MM.1S (cell line): ENCODE measurements around the gene PLXND1.

Source experiments
- DNase-seq: peaks from one replicate; pipeline ENCODE4 v3.0.0-alpha.2; 2015
- H2AFZ ChIP-seq: fragments of 300-600 bp; sonication (generic); 2 replicates; pipeline ENCODE4 v1.6.0; 2016; ENCODE audit warnings: antibody characterized with exemption, low read length
- H3F3A ChIP-seq: fragments of 300-600 bp; sonication (generic); 2 replicates; pipeline ENCODE4 v1.6.1; 2016; ENCODE audit warnings: mild to moderate bottlenecking, antibody characterized with exemption, low read length, moderate library complexity, mixed read lengths; ENCODE audit not compliant: insufficient read depth
- H3K27ac ChIP-seq: fragments of 300-600 bp; sonication (generic); 2 replicates; pipeline ENCODE4 v1.5.1; 2016; ENCODE audit warnings: mild to moderate bottlenecking, low read length
- H3K27me3 ChIP-seq: fragments of 300-600 bp; sonication (generic); replicated peaks from 2 replicates; pipeline ENCODE4 v1.6.0; 2016; ENCODE audit warnings: low read length; ENCODE audit not compliant: insufficient read depth
- H3K36me3 ChIP-seq: fragments of 300-600 bp; sonication (generic); replicated peaks from 2 replicates; pipeline ENCODE4 v1.6.1; 2016; ENCODE audit warnings: mild to moderate bottlenecking, low read length, mixed read lengths; ENCODE audit not compliant: insufficient read depth
- H3K4me1 ChIP-seq: fragments of 300-600 bp; sonication (generic); 2 replicates; pipeline ENCODE4 v1.6.1; 2016; ENCODE audit warnings: low read length, mixed read lengths
- H3K4me2 ChIP-seq: fragments of 300-600 bp; sonication (generic); 2 replicates; pipeline ENCODE4 v1.6.0; 2016; ENCODE audit warnings: low read depth, low read length
- H3K4me3 ChIP-seq: fragments of 300-600 bp; sonication (generic); 2 replicates; pipeline ENCODE4 v1.5.1; 2016; ENCODE audit warnings: low read length, mixed read lengths
- H3K79me2 ChIP-seq: fragments of 300-600 bp; sonication (generic); 2 replicates; pipeline ENCODE4 v1.6.1; 2016; ENCODE audit warnings: mixed run types, low read length, mixed read lengths
- H3K9ac ChIP-seq: fragments of 300-600 bp; sonication (generic); 2 replicates; pipeline ENCODE4 v1.6.1; 2016; ENCODE audit warnings: low read length, mixed read lengths
- H3K9me2 ChIP-seq: fragments of 300-600 bp; sonication (generic); replicated peaks from 2 replicates; pipeline ENCODE4 v1.6.1; 2016; ENCODE audit warnings: mild to moderate bottlenecking, low read length, mixed read lengths; ENCODE audit not compliant: insufficient read depth
- H3K9me3 ChIP-seq: fragments of 300-600 bp; sonication (generic); replicated peaks from 2 replicates; pipeline ENCODE4 v1.6.1; 2016; ENCODE audit warnings: mild to moderate bottlenecking, low read length, mixed read lengths; ENCODE audit not compliant: insufficient read depth
- H4K20me1 ChIP-seq: fragments of 300-600 bp; sonication (generic); 2 replicates; pipeline ENCODE4 v1.6.1; 2016; ENCODE audit warnings: mild to moderate bottlenecking, low read length, moderate library complexity, mixed read lengths; ENCODE audit not compliant: insufficient read depth
- EZH2 ChIP-seq: fragments of 300-600 bp; sonication (generic); optimal IDR thresholded peaks from 2 replicates; pipeline ENCODE3; 2017; ENCODE audit warnings: low read depth, mild to moderate bottlenecking, antibody characterized with exemption, low read length, mixed read lengths
- EZH2phosphoT487 ChIP-seq: fragments of 300-600 bp; sonication (generic); IDR thresholded peaks from 2 replicates; pipeline ENCODE4 v1.6.1; 2018; ENCODE audit warnings: antibody characterized with exemption, low read length
- TF ChIP-seq, protein P1 (sequence below): fragments of 300-600 bp; sonication (generic); IDR thresholded peaks from 2 replicates; pipeline ENCODE4 v1.5.1; 2016; ENCODE audit warnings: antibody characterized with exemption, low read length, mixed read lengths

The PLXND1 gene

DNA sequence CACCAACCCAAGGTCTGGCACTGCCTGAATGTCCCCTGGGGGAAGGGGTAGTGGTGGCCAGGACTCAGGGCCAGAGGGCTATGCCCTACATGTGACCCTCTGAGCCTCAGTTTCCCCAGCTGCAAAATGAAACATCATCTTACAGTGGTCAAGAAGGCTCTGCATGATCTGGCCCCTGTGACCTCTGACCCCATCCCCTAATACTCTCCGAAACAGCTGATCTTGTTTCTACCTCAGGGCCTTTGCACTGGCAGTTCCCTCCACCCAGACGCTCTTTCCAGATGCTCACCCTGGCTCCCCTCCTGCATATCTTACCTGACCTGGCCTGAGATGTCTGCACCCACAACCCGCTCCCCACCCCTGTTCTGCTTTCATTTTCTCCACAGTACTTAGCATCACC lies 21.8 kb downstream of the PLXND1 start:
- H3K9me3 ChIP-seq: no peaks in the 10 kb centered on the region
- H3K27me3 ChIP-seq: no peaks in the 10 kb centered on the region
- no peaks in the 10 kb centered on the region for H3F3A ChIP-seq
- no peaks in the 10 kb centered on the region for H3K4me1 ChIP-seq
- no peaks in the 10 kb centered on the region for H3K79me2 ChIP-seq
- no peak for TF ChIP-seq EZH2
- no peak overlapping the region for H3K4me3 ChIP-seq
- no peaks in the 10 kb centered on the region for H4K20me1 ChIP-seq
- no peak overlapping the region for H3K27ac ChIP-seq
- no peaks in the 10 kb centered on the region for H3K36me3 ChIP-seq
- DNase-seq: no peak
- no peaks in the 10 kb centered on the region for H3K9me2 ChIP-seq
- no peak overlapping the region for H2AFZ ChIP-seq
- no peak overlapping the region for H3K9ac ChIP-seq
- no peak overlapping the region for H3K4me2 ChIP-seq

DNA sequence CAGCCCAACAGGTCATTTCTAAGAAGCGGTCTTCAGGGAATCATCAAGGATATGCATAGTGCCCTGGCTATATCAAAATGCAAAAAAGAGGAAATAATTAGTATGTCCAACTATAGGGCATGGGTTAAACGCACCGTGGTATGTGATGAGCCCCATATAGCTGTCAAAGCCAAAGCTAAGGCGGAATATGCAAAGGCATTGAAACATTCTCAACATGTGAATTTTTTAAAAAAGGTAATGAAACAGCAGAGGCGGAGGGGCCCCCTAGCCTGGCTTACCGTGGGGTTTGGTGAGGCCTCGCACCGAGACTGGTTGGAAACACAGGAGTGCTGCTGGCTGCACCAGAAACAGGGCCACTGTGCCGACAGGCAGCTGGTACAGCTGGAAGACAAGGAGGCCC lies 23.2 kb downstream of the PLXND1 start:
- Histone ChIP-seq H3K27me3 (no peaks in the 10 kb centered on the region), H3K9me3 (no peaks in the 10 kb centered on the region), H3K9me2 (no peaks in the 10 kb centered on the region), H4K20me1 (no peaks in the 10 kb centered on the region), H3K27ac (no peak overlapping the region), H3K36me3 (no peaks in the 10 kb centered on the region), H3K4me1 (no peaks in the 10 kb centered on the region), H3K9ac (no peak overlapping the region), H3K4me3 (no peak overlapping the region), H2AFZ (no peak overlapping the region), H3F3A (no peaks in the 10 kb centered on the region), H3K79me2 (no peaks in the 10 kb centered on the region), H3K4me2 (no peak overlapping the region)
- TF ChIP-seq, protein P1, sequence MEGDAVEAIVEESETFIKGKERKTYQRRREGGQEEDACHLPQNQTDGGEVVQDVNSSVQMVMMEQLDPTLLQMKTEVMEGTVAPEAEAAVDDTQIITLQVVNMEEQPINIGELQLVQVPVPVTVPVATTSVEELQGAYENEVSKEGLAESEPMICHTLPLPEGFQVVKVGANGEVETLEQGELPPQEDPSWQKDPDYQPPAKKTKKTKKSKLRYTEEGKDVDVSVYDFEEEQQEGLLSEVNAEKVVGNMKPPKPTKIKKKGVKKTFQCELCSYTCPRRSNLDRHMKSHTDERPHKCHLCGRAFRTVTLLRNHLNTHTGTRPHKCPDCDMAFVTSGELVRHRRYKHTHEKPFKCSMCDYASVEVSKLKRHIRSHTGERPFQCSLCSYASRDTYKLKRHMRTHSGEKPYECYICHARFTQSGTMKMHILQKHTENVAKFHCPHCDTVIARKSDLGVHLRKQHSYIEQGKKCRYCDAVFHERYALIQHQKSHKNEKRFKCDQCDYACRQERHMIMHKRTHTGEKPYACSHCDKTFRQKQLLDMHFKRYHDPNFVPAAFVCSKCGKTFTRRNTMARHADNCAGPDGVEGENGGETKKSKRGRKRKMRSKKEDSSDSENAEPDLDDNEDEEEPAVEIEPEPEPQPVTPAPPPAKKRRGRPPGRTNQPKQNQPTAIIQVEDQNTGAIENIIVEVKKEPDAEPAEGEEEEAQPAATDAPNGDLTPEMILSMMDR: no peak
- TF ChIP-seq EZH2phosphoT487: no peak
- TF ChIP-seq EZH2: no peak
- no peak for DNase-seq

DNA sequence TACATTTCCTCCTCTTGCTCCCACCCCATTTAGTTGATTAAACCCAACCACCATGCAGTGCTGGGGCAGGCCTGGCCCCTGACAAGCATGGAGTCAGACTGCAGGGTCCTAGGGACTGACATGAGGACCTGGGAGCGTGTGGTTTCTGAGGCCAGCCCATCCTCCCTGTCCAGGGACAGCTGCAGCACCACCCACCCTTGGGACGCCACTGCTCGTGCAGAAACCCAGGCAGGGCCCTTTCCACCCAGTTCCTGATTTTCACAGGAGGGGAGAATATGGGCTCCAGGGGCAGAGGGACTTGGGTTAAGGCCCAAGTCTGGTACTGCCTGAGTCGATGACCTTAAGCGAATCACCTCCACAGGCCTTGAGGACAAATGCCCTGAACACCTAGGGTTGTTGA lies 23.7 kb downstream of the PLXND1 start:
- no peaks in the 10 kb centered on the region for H3K9me3 ChIP-seq
- H3K4me3 ChIP-seq: no peak overlapping the region
- no peak overlapping the region for H3K27ac ChIP-seq
- H3K9me2 ChIP-seq: no peaks in the 10 kb centered on the region
- no peak for DNase-seq
- TF ChIP-seq EZH2phosphoT487 (no peak), EZH2 (no peak)
- TF ChIP-seq, protein P1: no peak
- no peaks in the 10 kb centered on the region for H3K27me3 ChIP-seq
- no peak overlapping the region for H2AFZ ChIP-seq
- H3K4me2 ChIP-seq: no peak overlapping the region
- H3F3A ChIP-seq: no peaks in the 10 kb centered on the region
- no peaks in the 10 kb centered on the region for H3K79me2 ChIP-seq
- no peaks in the 10 kb centered on the region for H4K20me1 ChIP-seq
- H3K4me1 ChIP-seq: peaks cover 2% of the 10 kb centered on the region
- no peak overlapping the region for H3K9ac ChIP-seq
- H3K36me3 ChIP-seq: no peaks in the 10 kb centered on the region

DNA sequence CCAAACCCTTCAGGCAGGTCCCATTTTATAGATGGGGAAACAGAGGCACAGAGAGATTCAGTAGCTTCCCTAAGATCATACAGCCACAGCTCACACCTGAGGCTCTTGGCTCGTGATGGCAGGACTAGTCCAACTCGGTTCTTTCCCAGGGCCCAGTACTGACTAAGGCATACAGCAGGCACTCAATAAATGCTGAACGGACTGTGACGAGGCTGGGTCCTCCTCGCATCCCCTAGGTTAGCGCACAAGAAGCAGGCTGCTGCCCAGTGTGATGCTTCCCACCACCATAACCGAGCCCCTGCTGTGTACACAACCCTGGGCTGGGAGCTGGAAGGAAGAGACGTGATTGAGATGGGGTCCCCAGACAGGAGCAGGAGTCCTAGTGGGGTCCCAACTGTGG lies 24.9 kb downstream of the PLXND1 start:
- Histone ChIP-seq H3F3A (peaks cover 4% of the 10 kb centered on the region; the same call in 1 of the 2 replicates), H3K9me3 (no peaks in the 10 kb centered on the region), H3K4me1 (peaks cover 13% of the 10 kb centered on the region), H3K4me3 (no peak overlapping the region), H3K4me2 (no peak overlapping the region), H3K27me3 (no peaks in the 10 kb centered on the region), H2AFZ (no peak overlapping the region), H3K9ac (no peak overlapping the region), H3K79me2 (no peaks in the 10 kb centered on the region), H3K9me2 (no peaks in the 10 kb centered on the region), H3K36me3 (no peaks in the 10 kb centered on the region), H3K27ac (no peak overlapping the region), H4K20me1 (no peaks in the 10 kb centered on the region)
- no peak for TF ChIP-seq EZH2
- no peak for TF ChIP-seq EZH2phosphoT487
- TF ChIP-seq, protein P1: no peak
- no peak for DNase-seq
